ENCODE results near the gene TUFT1.
"Not testable (repeated sequence)": the region's sequence is repeated elsewhere in the genome, so short reads cannot be mapped to it uniquely, and the experiment has no call there.

The TUFT1 gene

DNA sequence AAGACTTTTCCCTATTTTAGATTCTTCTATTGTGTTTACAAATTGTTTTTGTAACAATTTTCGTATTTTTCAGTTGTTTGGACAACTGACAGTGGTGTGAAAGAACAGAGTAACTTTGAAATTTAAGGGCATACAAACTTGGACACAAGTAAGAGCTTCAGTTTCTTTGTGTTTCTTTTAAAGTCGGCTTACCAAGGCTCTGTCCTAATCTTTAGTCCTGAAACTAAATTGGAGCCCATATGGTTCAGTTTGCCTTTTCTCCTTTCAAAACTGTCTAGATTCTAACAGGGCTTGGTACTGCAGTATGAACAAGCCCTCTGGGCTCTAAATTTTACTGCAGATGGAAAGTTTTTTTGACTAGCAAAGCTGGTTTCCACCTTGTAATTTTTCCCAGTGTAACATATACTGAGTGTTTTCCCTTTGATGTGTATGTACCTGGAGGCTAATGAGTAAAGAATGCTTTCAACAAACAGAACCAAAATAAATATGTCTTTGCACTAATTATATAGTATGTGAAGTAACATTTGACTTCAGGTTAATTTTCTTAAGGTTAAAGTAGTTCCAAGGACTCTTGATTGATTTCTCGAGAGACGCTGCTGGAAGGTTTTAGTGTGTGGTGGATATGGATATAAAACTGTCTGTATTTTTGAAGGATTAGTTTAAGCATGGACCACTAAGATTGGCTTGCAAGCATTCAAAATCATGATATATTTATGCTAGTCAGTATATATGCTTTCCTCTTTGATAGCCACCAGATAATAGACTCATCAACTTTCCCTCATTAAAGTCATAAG, 75.8 kb downstream of the TUFT1 start:
- no peak for DNase-seq (ENCODE audit: low read depth in 3 of 3)

DNA sequence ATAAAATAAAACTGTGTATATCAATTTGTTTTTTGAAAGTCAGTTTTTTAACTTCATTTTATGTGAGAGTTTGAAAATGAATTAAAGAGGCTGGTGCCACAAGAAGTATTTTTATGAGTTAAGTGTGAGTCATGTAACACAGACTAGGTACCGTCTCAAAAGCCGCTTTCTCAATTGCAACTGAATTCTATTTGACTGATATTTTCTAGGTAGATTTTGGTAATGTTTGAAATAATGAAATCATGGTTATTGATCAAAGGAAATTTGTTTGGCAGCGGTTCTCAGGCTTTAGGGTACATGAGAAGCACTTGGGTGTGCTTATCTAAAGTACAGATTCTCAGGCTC, 76.4 kb downstream of the TUFT1 start:
- DNase-seq (ENCODE audit: low read depth in 3 of 3): no peak

DNA sequence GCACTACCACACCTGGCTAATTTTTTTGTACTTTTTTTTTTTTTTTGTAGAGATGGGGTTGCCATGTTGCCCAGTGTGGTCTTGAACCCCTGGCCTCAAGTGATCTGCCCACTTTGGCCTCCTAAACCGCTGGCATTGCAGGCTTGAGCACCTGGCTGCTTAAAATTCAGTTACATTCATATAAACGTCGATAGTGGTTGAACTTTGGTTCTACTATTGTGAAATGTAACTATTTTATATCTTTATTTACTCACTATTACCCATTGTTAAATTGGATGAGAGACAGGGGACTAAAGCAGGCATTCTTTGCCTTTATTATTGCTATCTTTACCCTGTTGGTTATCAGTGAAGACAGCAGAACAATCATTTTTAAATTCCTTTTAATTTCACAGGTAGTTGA, 77.9 kb downstream of the TUFT1 start:
- no peak for DNase-seq (ENCODE audit: low read depth in 3 of 3)

DNA sequence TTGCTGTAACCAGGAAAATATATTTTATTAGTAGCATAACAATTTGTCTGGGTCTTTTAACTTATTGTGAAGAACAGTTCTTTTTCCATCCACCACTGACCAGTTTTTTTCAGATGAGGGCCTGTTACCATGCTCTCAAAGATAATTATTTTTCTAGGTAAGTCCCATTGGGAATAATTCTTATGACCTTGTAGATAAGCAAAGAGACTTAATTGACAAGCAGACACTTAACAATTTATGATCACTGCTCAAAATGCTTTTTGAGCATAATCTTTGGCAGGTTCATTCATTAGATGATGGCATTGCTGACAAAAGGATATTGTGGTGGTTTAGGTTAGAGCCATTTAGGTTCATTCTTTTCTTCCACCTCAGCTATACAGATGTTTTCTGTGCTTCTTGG, 78.4 kb downstream of the TUFT1 start:
- DNase-seq (ENCODE audit: low read depth in 3 of 3): no peak

GRCh38 chr1:151618996-151619395, 78.9 kb downstream of the TUFT1 start:
- not testable (repeated sequence) for DNase-seq (ENCODE audit: low read depth in 3 of 3)

DNA sequence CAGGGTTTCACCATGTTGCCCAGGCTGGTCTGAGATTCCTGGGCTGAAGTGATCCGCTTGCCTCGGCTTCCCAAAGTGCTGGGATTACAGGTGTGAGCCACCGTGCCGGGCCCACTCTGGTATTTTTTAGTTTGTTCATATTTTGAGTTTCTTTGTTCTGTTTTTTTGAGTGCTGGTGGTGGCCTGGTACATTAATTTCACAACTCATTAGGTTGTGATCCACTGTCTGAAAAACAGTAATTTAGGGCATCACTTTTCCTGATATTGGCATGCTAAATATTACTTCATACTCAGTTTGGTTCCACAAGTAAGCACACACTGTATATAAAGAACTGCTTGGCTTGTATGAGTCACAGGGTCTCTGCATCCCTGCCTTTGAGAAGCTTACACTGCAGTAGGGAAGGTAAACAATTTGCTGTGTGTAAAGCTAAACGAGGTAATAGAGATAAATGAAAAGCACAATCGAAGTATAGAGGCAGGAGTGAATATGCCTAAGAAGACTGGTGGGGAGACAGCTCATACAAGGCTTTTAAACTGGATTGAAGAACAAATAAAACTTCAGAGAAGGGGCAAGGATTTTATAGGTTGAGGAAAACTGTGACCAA, 79.5 kb downstream of the TUFT1 start:
- DNase-seq (ENCODE audit: low read depth in 3 of 3): no peak

DNA sequence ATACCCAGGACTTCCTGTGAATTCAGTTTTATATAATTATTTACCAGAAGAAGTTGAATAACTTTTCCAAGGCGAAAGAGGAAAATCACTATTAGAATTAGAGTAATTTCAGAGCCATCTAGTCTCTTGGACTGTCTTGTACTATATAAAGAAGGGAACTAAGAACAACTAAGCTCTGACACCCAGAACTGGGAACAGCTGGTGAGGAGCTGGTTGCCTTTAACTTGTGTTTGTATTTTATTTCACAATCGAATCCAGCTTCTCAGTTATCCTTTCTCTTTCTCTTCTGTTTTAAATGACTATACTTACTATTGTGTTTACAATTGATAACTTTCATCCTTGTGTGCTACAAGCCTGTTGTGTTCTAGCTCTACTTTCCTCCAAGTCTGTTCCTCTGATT, 80.2 kb downstream of the TUFT1 start:
- no peak for DNase-seq (ENCODE audit: low read depth in 3 of 3)

DNA sequence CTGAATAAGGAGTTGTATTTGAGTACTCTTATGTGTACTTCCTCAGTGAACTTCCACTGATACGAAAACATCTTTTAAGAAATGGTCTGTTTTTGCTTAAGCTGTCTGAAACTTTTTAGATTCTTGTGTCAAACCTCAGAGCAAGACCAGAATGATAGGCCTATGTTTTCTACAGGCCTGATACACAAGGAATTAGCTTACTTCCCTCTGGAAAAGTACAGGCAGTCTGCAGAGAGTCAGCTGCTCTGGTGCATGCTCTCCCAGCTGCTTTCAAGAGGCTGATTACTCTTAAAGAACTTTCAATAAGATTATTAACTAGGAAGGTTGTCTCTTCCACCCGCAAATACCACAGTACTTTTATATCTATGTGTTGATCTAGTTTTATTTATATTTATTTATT, 81.2 kb downstream of the TUFT1 start:
- DNase-seq (ENCODE audit: low read depth in 3 of 3): no peak

- DNase-seq (ENCODE audit: low read depth in 3 of 3): no peak
Observed at GRCh38 chr1:151624783-151625182, 84.7 kb downstream of the TUFT1 start.

DNA sequence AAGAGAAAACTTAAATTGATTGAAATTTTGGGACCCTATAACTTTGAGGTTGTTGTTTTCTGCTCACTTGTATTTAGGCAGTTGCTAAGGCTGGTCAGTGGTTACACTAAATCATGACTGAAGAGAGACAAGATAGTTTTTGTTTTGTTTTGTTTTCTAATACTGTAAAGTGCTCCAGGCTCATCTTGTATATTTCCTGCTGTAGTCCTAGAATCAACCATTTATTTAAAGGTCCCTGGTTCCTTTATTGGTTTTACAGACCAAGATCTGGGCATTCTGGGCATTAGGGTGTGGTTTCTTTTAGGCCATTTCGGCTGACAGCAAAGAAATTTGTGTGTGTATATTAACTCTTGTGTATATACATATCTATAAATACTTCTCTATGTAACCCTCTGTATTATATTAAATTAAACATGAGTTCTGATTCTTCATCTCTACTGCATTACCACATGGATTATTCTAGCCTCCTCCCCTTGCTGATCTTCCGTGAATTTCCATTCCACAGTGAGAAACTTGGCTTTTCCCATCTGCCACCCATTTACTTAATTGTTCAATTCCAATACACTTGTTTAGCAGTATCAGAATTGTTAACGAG, 86.7 kb downstream of the TUFT1 start:
- no peak for DNase-seq (ENCODE audit: low read depth in 3 of 3)

GRCh38 chr1:151629278-151629677, 89.2 kb downstream of the TUFT1 start:
- no peak for DNase-seq (ENCODE audit: low read depth in 3 of 3)

Measured in stimulated activated CD4-positive, alpha-beta T cell treated with anti-CD3 and anti-CD28 coated beads, TNF-alpha, amount 100 ng/mL, for 4 hours (primary cell).